GM12878 (cell line): ENCODE measurements around the gene ZNF785.

Source experiments
- EGR1 ChIP-seq, 2 experiments: IDR thresholded peaks; 1 replicate in 1 of 2; 2 replicates in 1 of 2; pipeline ENCODE4 v1.6.1; 2011 to 2012; ENCODE audit warnings: low read depth in 2 of 2, low read length in 2 of 2, borderline replicate concordance in 1 of 2, mild to moderate bottlenecking in 1 of 2, moderate library complexity in 1 of 2
- RAD21 ChIP-seq: IDR thresholded peaks from 2 replicates; pipeline ENCODE4 v1.6.1; 2011; ENCODE audit warnings: mild to moderate bottlenecking, low read depth, low read length, moderate library complexity; ENCODE audit not compliant: insufficient read depth
- STAT3 ChIP-seq: IDR thresholded peaks from 2 replicates; pipeline ENCODE4 v1.6.1; 2011; ENCODE audit warnings: low read depth, low read length, improper control_type of control experiment

DNA sequence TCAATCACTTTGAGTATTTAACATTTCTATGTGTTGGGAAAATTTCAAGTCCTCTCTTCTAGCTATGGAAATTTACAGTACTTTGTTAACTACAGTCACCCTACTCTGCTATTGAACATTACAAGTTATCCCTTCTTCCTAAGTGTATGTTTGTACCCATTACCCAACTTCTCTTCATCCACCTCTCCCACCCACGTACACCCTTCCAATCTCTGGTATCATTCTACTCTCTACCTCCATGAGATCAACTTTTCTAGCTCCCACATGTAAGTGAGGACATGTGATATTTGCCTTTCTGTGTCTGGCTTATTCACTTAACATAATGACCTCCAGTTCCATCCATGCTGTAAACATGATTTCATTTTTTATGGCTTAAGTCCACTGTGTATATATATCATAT is 10.8 kb downstream of the ZNF785 start:
- no peak for TF ChIP-seq EGR1 (IDR thresholded peaks at IDR 0.05; ENCODE audit: borderline replicate concordance in 1 of 2, low read depth in 2 of 2, low read length in 2 of 2)
- no peak for TF ChIP-seq STAT3
- no peak for TF ChIP-seq RAD21
